Lung (tissue), 12 donors: ENCODE results near the gene SETD1B. TPM values are rescaled to one million over a fixed set of nuclear protein-coding genes. Genes with fewer than 3 reads are reported as not detected.

Experiments
- ATAC-seq: fragments of 200-7000 bp; cut with Tn5 transposase; one replicate; pipeline ENCODE4 v1.9.1; 2020; ENCODE audit warnings: moderate number of reproducible peaks; ENCODE audit not compliant: insufficient read depth, low FRiP score
- DNase-seq, 3 donors: peaks; one replicate each; pipeline ENCODE4 v3.0.0-alpha.2; 2013 to 2017
- H3K27ac ChIP-seq, 2 donors: one replicate each; pipeline ENCODE4 v1.5.1; 2013; ENCODE audit warnings: mild to moderate bottlenecking in 2 of 2, moderate library complexity in 2 of 2, control low read depth in 1 of 2, inconsistent platforms in 1 of 2, low read depth in 1 of 2, low read length in 1 of 2
- H3K27me3 ChIP-seq, 3 donors: one replicate each; pipeline ENCODE4 v1.5.1; 2013; ENCODE audit warnings: low read length in 2 of 3; ENCODE audit not compliant: control insufficient read depth in 3 of 3, insufficient read depth in 3 of 3
- H3K36me3 ChIP-seq, 4 donors: one replicate each; pipeline ENCODE4 v1.5.1; 2013; ENCODE audit warnings: low read length in 4 of 4, mild to moderate bottlenecking in 1 of 4, moderate library complexity in 1 of 4; ENCODE audit not compliant: control insufficient read depth in 4 of 4, insufficient read depth in 4 of 4
- H3K4me1 ChIP-seq, 5 donors: one replicate each; pipeline ENCODE4 v1.5.1; 2013; ENCODE audit warnings: low read length in 5 of 5, mild to moderate bottlenecking in 2 of 5, moderate library complexity in 1 of 5; ENCODE audit not compliant: control insufficient read depth in 5 of 5, insufficient read depth in 5 of 5
- H3K4me3 ChIP-seq: one replicate; pipeline ENCODE4 v1.5.1; 2013; ENCODE audit warnings: mild to moderate bottlenecking, control low read depth, moderate library complexity
- H3K9ac ChIP-seq, 2 donors: one replicate each; pipeline ENCODE4 v1.5.1; 2013; ENCODE audit warnings: low read length in 2 of 2, control low read depth in 1 of 2; ENCODE audit not compliant: insufficient read depth in 1 of 2
- H3K9me3 ChIP-seq, 4 donors: one replicate each; pipeline ENCODE4 v1.5.1; 2013; ENCODE audit warnings: low read length in 3 of 4, mild to moderate bottlenecking in 1 of 4, moderate library complexity in 1 of 4; ENCODE audit not compliant: control insufficient read depth in 4 of 4, insufficient read depth in 3 of 4
- WGBS, 2 donors: extraction: QIAGEN DNeasy Blood & Tissue Kit; methylation state at CpG; one replicate each; pipeline ENCODE4 v1.1.7; 2013; 5-methylcytosine and 5-hydroxymethylcytosine counted together
- polyA plus RNA-seq, 2 donors: library from polyadenylated mRNA; stranded (reverse); fragments of 200-250 nt; gene quantifications; one replicate each; pipeline ENCODE4 v1.2.1, GENCODE V29; 2013
- total RNA-seq, 2 donors: library from RNA; depleted of rRNA in 1 of 2; stranded (reverse); fragments of >200 nt in 1 of 2; gene quantifications; one replicate each; pipeline ENCODE4 v1.2.1, GENCODE V29; 2014 to 2021
- TF ChIP-seq, protein P1 (sequence below): IDR thresholded peaks from 2 replicates; pipeline ENCODE4 v1.5.1; 2012; ENCODE audit warnings: mild to moderate bottlenecking; ENCODE audit errors: control extremely low read depth, extremely low read depth
- donor health status: control.
- donor health status: control.
- donor health status: Bipolar disorder and iron deficiency.
- donor health status: healthy.
- donor health status: DM: yes; HTN: yes; CAD: no.

SETD1B gene
- total and polyA plus RNA-seq, 4 donors = 7.3 to 28.1 (median 10.4) TPM

DNA sequence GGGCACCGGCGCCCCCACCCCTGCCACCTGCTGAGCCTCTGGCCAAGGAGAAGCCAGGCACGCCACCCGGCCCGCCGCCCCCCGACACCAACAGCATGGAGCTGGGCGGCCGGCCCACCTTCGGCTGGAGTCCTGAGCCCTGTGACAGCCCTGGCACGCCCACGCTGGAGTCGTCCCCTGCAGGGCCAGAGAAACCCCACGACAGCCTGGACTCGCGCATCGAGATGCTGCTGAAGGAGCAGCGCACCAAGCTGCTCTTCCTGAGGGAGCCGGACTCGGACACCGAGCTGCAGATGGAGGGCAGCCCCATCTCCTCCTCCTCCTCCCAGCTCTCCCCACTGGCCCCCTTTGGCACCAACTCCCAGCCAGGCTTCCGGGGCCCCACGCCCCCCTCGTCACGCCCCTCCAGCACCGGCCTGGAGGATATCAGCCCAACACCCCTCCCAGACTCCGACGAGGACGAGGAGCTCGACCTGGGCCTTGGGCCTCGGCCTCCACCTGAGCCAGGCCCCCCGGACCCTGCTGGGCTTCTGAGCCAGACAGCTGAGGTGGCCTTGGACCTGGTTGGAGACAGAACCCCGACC lies 6.5 kb downstream of the SETD1B start:
- no peak overlapping the region for H3K4me3 ChIP-seq
- peaks cover 5 to 37% (median 21%) of the 10 kb centered on the region in 5 donors for H3K4me1 ChIP-seq
- no peak overlapping the region for H3K9ac ChIP-seq
- no peak overlapping the region for H3K27ac ChIP-seq
- no peaks in the 10 kb centered on the region for H3K27me3 ChIP-seq
- ATAC-seq = no peak
- TF ChIP-seq, protein P1, sequence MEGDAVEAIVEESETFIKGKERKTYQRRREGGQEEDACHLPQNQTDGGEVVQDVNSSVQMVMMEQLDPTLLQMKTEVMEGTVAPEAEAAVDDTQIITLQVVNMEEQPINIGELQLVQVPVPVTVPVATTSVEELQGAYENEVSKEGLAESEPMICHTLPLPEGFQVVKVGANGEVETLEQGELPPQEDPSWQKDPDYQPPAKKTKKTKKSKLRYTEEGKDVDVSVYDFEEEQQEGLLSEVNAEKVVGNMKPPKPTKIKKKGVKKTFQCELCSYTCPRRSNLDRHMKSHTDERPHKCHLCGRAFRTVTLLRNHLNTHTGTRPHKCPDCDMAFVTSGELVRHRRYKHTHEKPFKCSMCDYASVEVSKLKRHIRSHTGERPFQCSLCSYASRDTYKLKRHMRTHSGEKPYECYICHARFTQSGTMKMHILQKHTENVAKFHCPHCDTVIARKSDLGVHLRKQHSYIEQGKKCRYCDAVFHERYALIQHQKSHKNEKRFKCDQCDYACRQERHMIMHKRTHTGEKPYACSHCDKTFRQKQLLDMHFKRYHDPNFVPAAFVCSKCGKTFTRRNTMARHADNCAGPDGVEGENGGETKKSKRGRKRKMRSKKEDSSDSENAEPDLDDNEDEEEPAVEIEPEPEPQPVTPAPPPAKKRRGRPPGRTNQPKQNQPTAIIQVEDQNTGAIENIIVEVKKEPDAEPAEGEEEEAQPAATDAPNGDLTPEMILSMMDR = no peak
- DNase-seq = no peak
- no peaks in the 10 kb centered on the region for H3K9me3 ChIP-seq
- 85 to 89% methylated on average over 33 of the region's 33 CpGs for WGBS, 2 donors
- H3K36me3 ChIP-seq = peaks cover 5 to 48% (median 19%) of the 10 kb centered on the region in 4 donors

DNA sequence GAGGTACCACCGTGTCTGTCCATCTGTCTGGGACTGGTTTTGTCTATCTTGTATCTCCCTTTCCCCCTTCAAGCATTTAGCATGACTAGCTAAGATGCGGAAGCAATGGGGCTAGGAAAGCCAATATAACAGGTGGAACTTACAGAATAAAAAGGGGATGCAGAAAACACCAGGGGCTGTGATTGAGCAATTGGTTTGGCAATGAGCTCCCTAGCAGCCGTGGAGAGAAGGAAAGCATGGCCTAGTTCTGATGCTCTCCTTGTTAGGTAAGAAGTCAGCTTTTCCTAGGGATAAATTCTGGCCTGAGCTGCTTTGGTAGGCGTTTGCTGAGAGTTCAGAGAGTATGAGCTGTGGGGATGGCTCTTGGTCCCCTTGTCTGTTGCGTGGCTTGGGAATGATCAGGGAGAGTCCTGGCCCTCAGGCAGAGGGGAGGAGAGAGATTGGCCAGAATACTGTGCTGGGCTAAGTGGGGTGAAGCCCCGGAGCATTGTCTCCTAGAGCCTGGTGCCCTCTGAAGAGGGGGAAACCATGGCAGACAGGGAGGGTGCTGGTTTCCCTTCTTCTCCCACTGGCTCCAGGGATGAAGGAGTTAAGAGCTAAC lies 7.1 kb downstream of the SETD1B start:
- Histone ChIP-seq H3K27ac (no peak overlapping the region), H3K36me3 (peaks cover 5 to 50% (median 22%) of the 10 kb centered on the region in 4 donors), H3K4me3 (no peak overlapping the region), H3K4me1 (peaks cover 4 to 34% (median 18%) of the 10 kb centered on the region in 5 donors), H3K27me3 (no peaks in the 10 kb centered on the region), H3K9me3 (no peaks in the 10 kb centered on the region), H3K9ac (no peak overlapping the region)
- ATAC-seq (no peak), DNase-seq (no peak)
- TF ChIP-seq, protein P1 = no peak
- WGBS, 2 donors = 61 to 65% methylated on average over 6 of the region's 6 CpGs

DNA sequence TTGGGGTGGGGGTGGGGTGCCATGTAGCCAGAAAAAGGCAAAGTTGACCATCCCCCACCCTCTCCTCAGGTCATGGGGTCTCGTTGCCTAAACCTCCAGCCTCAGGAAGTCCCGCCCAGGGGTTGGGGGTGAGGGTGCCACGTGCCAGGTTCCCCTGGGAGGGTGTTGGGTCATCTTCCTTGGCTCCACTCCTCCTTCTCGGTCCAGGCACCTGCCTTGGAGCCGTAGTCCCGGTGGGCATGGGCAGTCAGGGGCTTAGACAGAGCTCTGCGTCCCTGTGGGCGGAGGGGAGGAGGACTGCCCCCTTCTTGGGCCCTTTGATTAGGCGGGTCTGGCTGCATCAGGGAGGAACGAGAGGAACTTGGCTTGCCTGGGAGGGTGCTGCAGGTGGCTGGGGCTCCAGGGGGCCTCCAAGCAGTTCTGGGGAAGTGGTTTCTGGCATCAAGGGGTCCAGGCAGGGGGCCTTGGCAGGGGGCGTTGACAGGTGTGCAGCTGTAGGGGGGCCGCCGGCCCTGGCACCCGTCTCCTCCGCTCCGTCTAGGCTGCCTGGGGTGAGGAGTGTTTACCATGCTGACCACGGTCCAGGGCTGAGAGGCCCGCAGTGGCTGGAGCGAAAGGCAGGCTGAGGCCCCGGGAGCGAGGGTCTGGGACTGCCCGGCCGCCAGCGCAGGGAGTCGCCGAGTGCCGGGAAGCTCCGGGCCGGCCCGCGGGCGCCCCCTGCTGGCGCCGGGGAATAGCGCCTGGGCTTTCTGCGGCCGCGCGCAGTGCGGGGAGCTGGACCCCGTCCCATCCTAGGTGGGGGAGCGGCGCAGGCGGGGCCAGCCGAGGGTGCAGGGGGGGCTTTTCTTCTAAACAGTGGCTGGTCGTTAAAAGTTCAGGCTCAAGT lies 7.9 kb downstream of the SETD1B start:
- Histone ChIP-seq H3K4me1 (peaks cover 0 to 27% (median 13%) of the 10 kb centered on the region in 5 donors), H3K27me3 (no peaks in the 10 kb centered on the region), H3K4me3 (peak overlapping the region; percentile 25), H3K9me3 (no peaks in the 10 kb centered on the region), H3K27ac (peak overlapping the region; percentile 18 to 77), H3K9ac (peak overlapping the region in 1 of 2 donors; percentile 5), H3K36me3 (peaks cover 9 to 56% (median 28%) of the 10 kb centered on the region in 4 donors)
- TF ChIP-seq, protein P1 = peak; percentile 75
- 4 to 5% methylated on average over 44 to 46 of the region's 46 CpGs for WGBS, 2 donors
- DNase-seq = peak; percentile 82 to 84 (median 83)
- ATAC-seq = peak; percentile 91
